Measurements from ENCODE around the gene MAPK10. TPM values are rescaled to one million over a fixed set of nuclear protein-coding genes. Genes with fewer than 3 reads are reported as not detected.
"Not testable (repeated sequence)": the region's sequence is repeated elsewhere in the genome, so short reads cannot be mapped to it uniquely, and the experiment has no call there.

MAPK10 gene
- total and polyA plus RNA-seq, 10 of the 15 experiments (the other 5 are each of a cell fraction or from before 2014, with no cell fraction given), result 1.1 to 4.2 (median 2.4) TPM

- TF ChIP-seq BACH1 (IDR thresholded peaks at IDR 0.05; ENCODE audit: borderline replicate concordance) (no peak), SRF (IDR thresholded peaks at IDR 0.05; ENCODE audit: low read depth in 2 of 2, low read length in 2 of 2) (no peak), NBN (IDR thresholded peaks at IDR 0.05) (no peak)
These were observed 26.6 kb downstream of the MAPK10 start (continued) for GRCh38 chr4:86333236-86333635.

GRCh38 chr4:86330961-86331742 is 28.7 kb downstream of the MAPK10 start:
- Histone ChIP-seq H3K9me3 (replicated peaks; ENCODE audit: control insufficient read depth, insufficient read depth, low read length) (no peaks in the 10 kb centered on the region), H3K27me3 (replicated peaks in 1 of 2; ENCODE audit: control insufficient read depth in 2 of 2, insufficient read depth in 2 of 2, low read length in 1 of 2) (no peaks in the 10 kb centered on the region), H2AFZ (ENCODE audit: control insufficient read depth, low read depth, low read length) (no peak overlapping the region), H4K20me1 (ENCODE audit: control insufficient read depth, insufficient read depth) (no peaks in the 10 kb centered on the region), H3K4me3 (no peak overlapping the region), H3K36me3 (ENCODE audit: control insufficient read depth in 2 of 2, insufficient read depth in 2 of 2, low read length in 1 of 2) (no peaks in the 10 kb centered on the region), H3K79me2 (ENCODE audit: control insufficient read depth, insufficient read depth, low read length) (no peaks in the 10 kb centered on the region), H3K9ac (ENCODE audit: control insufficient read depth, insufficient read depth, low read length) (no peak overlapping the region), H3K4me2 (ENCODE audit: control insufficient read depth, insufficient read depth) (no peak overlapping the region), H3K4me1 (ENCODE audit: control insufficient read depth, insufficient read depth, low read length) (no peaks in the 10 kb centered on the region), H3K27ac (ENCODE audit: control insufficient read depth, insufficient read depth) (no peak overlapping the region)
- ATAC-seq (peak; percentile 24; the same call in 1 of the 3 replicates), FAIRE-seq (no peak), DNase-seq (ENCODE audit: low read depth, low spot score) (no peak)
- ChIA-PET SMC1A (ENCODE audit: uncharacterized antibody, unreplicated experiment) (interaction anchor here (1.4 kb wide), 2 partner anchors 11 to 14 kb away, joined by 3 to 4 read pairs; no protein-coding TSS in a partner anchor), CTCF (interaction anchor here (0.5 to 1.1 kb wide), 3 partner anchors 15 to 171 kb away, joined by 3 to 4 read pairs (median 3); no protein-coding TSS in a partner anchor), POLR2A (no interaction called here), RAD21 (ENCODE audit: unreplicated experiment) (no interaction called here)
- 30% methylated on average over 5 of the region's 5 CpGs for WGBS (ENCODE audit: insufficient coverage, insufficient replicate concordance, low lambda C conversion rate, missing lambda C conversion rate)
- TF ChIP-seq ZBTB33 (IDR thresholded peaks at IDR 0.05), result no peak
- TF ChIP-seq ZNF622 (IDR thresholded peaks at IDR 0.05), result no peak
- TF ChIP-seq, protein P1, sequence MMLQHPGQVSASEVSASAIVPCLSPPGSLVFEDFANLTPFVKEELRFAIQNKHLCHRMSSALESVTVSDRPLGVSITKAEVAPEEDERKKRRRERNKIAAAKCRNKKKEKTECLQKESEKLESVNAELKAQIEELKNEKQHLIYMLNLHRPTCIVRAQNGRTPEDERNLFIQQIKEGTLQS (IDR thresholded peaks at IDR 0.05; ENCODE audit: borderline replicate concordance, extremely low read depth, low read depth, low read length), result no peak
- TF ChIP-seq STAT1 (conservative IDR thresholded peaks at IDR 0.05), result no peak
- TF ChIP-seq ATF7 (IDR thresholded peaks at IDR 0.05; ENCODE audit: low read depth), result no peak
- no peak for TF ChIP-seq HCFC1 (IDR thresholded peaks at IDR 0.05; ENCODE audit: low read length)
- no peak for TF ChIP-seq MLLT1 (IDR thresholded peaks at IDR 0.05)
- TF ChIP-seq, protein P2, sequence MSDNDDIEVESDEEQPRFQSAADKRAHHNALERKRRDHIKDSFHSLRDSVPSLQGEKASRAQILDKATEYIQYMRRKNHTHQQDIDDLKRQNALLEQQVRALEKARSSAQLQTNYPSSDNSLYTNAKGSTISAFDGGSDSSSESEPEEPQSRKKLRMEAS (IDR thresholded peaks at IDR 0.05; ENCODE audit: low read depth, low read length), result no peak
- no peak for TF ChIP-seq PAX8 (IDR thresholded peaks at IDR 0.05)
- intact Hi-C loops (cut with micrococcal nuclease; ENCODE audit: unreplicated experiment) (no loop called here), in situ Hi-C loops (cut with MboI) (no loop called here)
- BruUV-seq (replicated peaks), result no TSS peak

DNA sequence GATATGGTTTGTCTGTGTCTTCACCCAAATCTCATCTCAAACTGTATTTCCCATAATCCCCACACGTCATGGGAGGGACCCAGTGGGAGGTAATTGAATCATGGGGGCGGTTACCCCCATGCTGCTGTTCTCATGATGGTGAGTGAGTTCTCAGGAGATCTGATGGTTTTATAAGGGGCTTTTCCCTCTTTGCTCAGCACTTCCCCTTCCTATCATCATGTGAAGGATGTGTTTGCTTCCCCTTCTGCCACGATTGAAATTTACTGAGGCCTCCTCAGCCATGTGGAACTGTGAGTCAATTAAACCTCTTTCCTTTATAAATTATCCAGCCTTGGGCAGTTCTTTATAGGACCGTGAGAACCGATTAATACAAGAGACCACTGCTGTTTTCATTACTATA is 29.4 kb downstream of the MAPK10 start:
- WGBS (ENCODE audit: insufficient coverage, insufficient replicate concordance, low lambda C conversion rate, missing lambda C conversion rate), result 21% methylated on average over 5 of the region's 5 CpGs
- H3K4me3 ChIP-seq; H3K9ac ChIP-seq (ENCODE audit: control insufficient read depth, insufficient read depth, low read length); H3K79me2 ChIP-seq (ENCODE audit: control insufficient read depth, insufficient read depth, low read length); ATAC-seq; H3K27ac ChIP-seq (ENCODE audit: control insufficient read depth, insufficient read depth); SMC1A ChIA-PET (ENCODE audit: uncharacterized antibody, unreplicated experiment); H3K9me3 ChIP-seq (replicated peaks; ENCODE audit: control insufficient read depth, insufficient read depth, low read length); FAIRE-seq; H3K4me2 ChIP-seq (ENCODE audit: control insufficient read depth, insufficient read depth); H2AFZ ChIP-seq (ENCODE audit: control insufficient read depth, low read depth, low read length); RAD21 ChIA-PET (ENCODE audit: unreplicated experiment); H3K4me1 ChIP-seq (ENCODE audit: control insufficient read depth, insufficient read depth, low read length); H3K27me3 ChIP-seq (replicated peaks in 1 of 2; ENCODE audit: control insufficient read depth in 2 of 2, insufficient read depth in 2 of 2, low read length in 1 of 2); intact Hi-C loops (cut with micrococcal nuclease; ENCODE audit: unreplicated experiment); H3K36me3 ChIP-seq (ENCODE audit: control insufficient read depth in 2 of 2, insufficient read depth in 2 of 2, low read length in 1 of 2); H4K20me1 ChIP-seq (ENCODE audit: control insufficient read depth, insufficient read depth); DNase-seq (ENCODE audit: low read depth, low spot score); BruUV-seq (replicated peaks); in situ Hi-C loops (cut with MboI); POLR2A ChIA-PET: not testable (repeated sequence)
- CTCF ChIA-PET, result interaction anchor here (0.5 kb wide), 1 partner anchor 90 kb away, joined by 3 read pairs; no protein-coding TSS in a partner anchor

Measured in GM12878 (cell line).